Lung (tissue), 12 donors: ENCODE results near the gene AUTS2. TPM values are rescaled to one million over a fixed set of nuclear protein-coding genes. Genes with fewer than 3 reads are reported as not detected.

ENCODE experiments used
- ATAC-seq: fragments of 200-7000 bp; cut with Tn5 transposase; one replicate; pipeline ENCODE4 v1.9.1; 2020; ENCODE audit warnings: moderate number of reproducible peaks; ENCODE audit not compliant: insufficient read depth, low FRiP score
- DNase-seq, 3 donors: peaks; one replicate each; pipeline ENCODE4 v3.0.0-alpha.2; 2013 to 2017
- H3K27ac ChIP-seq, 2 donors: one replicate each; pipeline ENCODE4 v1.5.1; 2013; ENCODE audit warnings: mild to moderate bottlenecking in 2 of 2, moderate library complexity in 2 of 2, control low read depth in 1 of 2, inconsistent platforms in 1 of 2, low read depth in 1 of 2, low read length in 1 of 2
- H3K27me3 ChIP-seq, 3 donors: one replicate each; pipeline ENCODE4 v1.5.1; 2013; ENCODE audit warnings: low read length in 2 of 3; ENCODE audit not compliant: control insufficient read depth in 3 of 3, insufficient read depth in 3 of 3
- H3K36me3 ChIP-seq, 4 donors: one replicate each; pipeline ENCODE4 v1.5.1; 2013; ENCODE audit warnings: low read length in 4 of 4, mild to moderate bottlenecking in 1 of 4, moderate library complexity in 1 of 4; ENCODE audit not compliant: control insufficient read depth in 4 of 4, insufficient read depth in 4 of 4
- H3K4me1 ChIP-seq, 5 donors: one replicate each; pipeline ENCODE4 v1.5.1; 2013; ENCODE audit warnings: low read length in 5 of 5, mild to moderate bottlenecking in 2 of 5, moderate library complexity in 1 of 5; ENCODE audit not compliant: control insufficient read depth in 5 of 5, insufficient read depth in 5 of 5
- H3K4me3 ChIP-seq: one replicate; pipeline ENCODE4 v1.5.1; 2013; ENCODE audit warnings: mild to moderate bottlenecking, control low read depth, moderate library complexity
- H3K9ac ChIP-seq, 2 donors: one replicate each; pipeline ENCODE4 v1.5.1; 2013; ENCODE audit warnings: low read length in 2 of 2, control low read depth in 1 of 2; ENCODE audit not compliant: insufficient read depth in 1 of 2
- H3K9me3 ChIP-seq, 4 donors: one replicate each; pipeline ENCODE4 v1.5.1; 2013; ENCODE audit warnings: low read length in 3 of 4, mild to moderate bottlenecking in 1 of 4, moderate library complexity in 1 of 4; ENCODE audit not compliant: control insufficient read depth in 4 of 4, insufficient read depth in 3 of 4
- WGBS, 2 donors: extraction: QIAGEN DNeasy Blood & Tissue Kit; methylation state at CpG; one replicate each; pipeline ENCODE4 v1.1.7; 2013; 5-methylcytosine and 5-hydroxymethylcytosine counted together
- polyA plus RNA-seq, 2 donors: library from polyadenylated mRNA; stranded (reverse); fragments of 200-250 nt; gene quantifications; one replicate each; pipeline ENCODE4 v1.2.1, GENCODE V29; 2013
- total RNA-seq, 2 donors: library from RNA; depleted of rRNA in 1 of 2; stranded (reverse); fragments of >200 nt in 1 of 2; gene quantifications; one replicate each; pipeline ENCODE4 v1.2.1, GENCODE V29; 2014 to 2021
- TF ChIP-seq, protein P1 (sequence below): IDR thresholded peaks from 2 replicates; pipeline ENCODE4 v1.5.1; 2012; ENCODE audit warnings: mild to moderate bottlenecking; ENCODE audit errors: control extremely low read depth, extremely low read depth
- donor health status: control.
- donor health status: control.
- donor health status: Bipolar disorder and iron deficiency.
- donor health status: healthy.
- donor health status: DM: yes; HTN: yes; CAD: no.

AUTS2 gene
- total and polyA plus RNA-seq, 4 donors: 11.8 to 115 (median 40.6) TPM

- no peak for ATAC-seq
- no peaks in the 10 kb centered on the region for H3K27me3 ChIP-seq
Observed at GRCh38 chr7:70539205-70539604, 940.9 kb downstream of the AUTS2 start.

DNA sequence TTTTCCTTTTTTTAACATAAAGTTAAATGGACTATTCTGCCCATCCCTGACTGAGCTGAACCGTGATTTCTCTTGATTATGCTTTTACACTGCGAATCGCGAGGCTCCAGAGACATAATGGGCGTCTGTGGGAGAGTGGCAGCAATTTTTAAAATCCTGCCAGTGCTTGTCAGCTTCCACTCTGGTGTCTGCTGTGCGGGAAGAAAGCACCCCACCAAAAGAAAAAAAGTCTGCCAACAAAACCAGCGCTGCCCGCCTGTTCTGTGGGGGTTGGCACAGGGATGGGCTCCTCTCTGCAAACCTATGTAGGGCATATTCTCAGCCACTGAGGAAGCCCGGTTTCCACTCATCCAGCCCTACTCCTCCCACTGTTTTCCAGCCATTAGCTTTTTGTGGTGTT is 941.3 kb downstream of the AUTS2 start:
- H3K9me3 ChIP-seq: no peaks in the 10 kb centered on the region
- H3K9ac ChIP-seq: no peak overlapping the region
- 81 to 87% methylated on average over 9 of the region's 9 CpGs for WGBS, 2 donors
- ATAC-seq (no peak), DNase-seq (no peak)
- H3K27me3 ChIP-seq: no peaks in the 10 kb centered on the region
- no peak overlapping the region for H3K4me3 ChIP-seq
- no peaks in the 10 kb centered on the region for H3K4me1 ChIP-seq
- TF ChIP-seq, protein P1, sequence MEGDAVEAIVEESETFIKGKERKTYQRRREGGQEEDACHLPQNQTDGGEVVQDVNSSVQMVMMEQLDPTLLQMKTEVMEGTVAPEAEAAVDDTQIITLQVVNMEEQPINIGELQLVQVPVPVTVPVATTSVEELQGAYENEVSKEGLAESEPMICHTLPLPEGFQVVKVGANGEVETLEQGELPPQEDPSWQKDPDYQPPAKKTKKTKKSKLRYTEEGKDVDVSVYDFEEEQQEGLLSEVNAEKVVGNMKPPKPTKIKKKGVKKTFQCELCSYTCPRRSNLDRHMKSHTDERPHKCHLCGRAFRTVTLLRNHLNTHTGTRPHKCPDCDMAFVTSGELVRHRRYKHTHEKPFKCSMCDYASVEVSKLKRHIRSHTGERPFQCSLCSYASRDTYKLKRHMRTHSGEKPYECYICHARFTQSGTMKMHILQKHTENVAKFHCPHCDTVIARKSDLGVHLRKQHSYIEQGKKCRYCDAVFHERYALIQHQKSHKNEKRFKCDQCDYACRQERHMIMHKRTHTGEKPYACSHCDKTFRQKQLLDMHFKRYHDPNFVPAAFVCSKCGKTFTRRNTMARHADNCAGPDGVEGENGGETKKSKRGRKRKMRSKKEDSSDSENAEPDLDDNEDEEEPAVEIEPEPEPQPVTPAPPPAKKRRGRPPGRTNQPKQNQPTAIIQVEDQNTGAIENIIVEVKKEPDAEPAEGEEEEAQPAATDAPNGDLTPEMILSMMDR: no peak
- no peak overlapping the region for H3K27ac ChIP-seq
- H3K36me3 ChIP-seq: no peaks in the 10 kb centered on the region

More at GRCh38 chr7:70539205-70539604, 940.9 kb downstream of the AUTS2 start:
- DNase-seq: peak in 1 of 3 donors; percentile 38
- no peaks in the 10 kb centered on the region for H3K36me3 ChIP-seq
- no peak overlapping the region for H3K9ac ChIP-seq
- TF ChIP-seq, protein P1: no peak
- no peaks in the 10 kb centered on the region for H3K9me3 ChIP-seq
- H3K4me3 ChIP-seq: no peak overlapping the region
- no peak overlapping the region for H3K27ac ChIP-seq
- H3K4me1 ChIP-seq: no peaks in the 10 kb centered on the region

DNA sequence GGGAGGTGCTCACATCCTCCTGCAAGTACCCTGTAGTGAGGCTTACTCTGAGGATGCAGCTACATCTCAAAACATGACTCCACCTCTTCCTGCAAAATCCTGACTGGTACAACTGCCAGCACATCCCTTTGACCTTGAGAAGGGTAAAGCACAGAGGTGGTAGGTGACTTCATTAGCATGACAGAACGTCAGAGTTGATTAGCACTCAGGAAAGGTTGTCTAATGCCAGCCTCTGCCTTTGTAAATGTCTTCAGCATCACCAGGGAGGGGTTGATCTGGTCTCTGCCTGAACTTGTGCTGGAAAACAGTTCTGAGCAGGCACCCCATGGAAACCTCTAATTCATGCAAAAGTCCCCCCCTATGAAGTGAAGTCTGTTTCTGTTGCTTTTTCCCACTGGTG is 942.4 kb downstream of the AUTS2 start:
- H3K27me3 ChIP-seq: no peaks in the 10 kb centered on the region
- H3K4me1 ChIP-seq: no peaks in the 10 kb centered on the region
- H3K27ac ChIP-seq: no peak overlapping the region
- H3K36me3 ChIP-seq: no peaks in the 10 kb centered on the region
- TF ChIP-seq, protein P1: no peak
- H3K4me3 ChIP-seq: no peak overlapping the region
- no peak overlapping the region for H3K9ac ChIP-seq
- ATAC-seq: no peak
- H3K9me3 ChIP-seq: no peaks in the 10 kb centered on the region
- DNase-seq: no peak
- 77 to 84% methylated on average over 1 of the region's 1 CpG for WGBS, 2 donors

GRCh38 chr7:70542750-70543376 is 944.6 kb downstream of the AUTS2 start:
- no peaks in the 10 kb centered on the region for H3K4me1 ChIP-seq
- H3K27me3 ChIP-seq: no peaks in the 10 kb centered on the region
- ATAC-seq: no peak
- no peaks in the 10 kb centered on the region for H3K36me3 ChIP-seq
- TF ChIP-seq, protein P1: no peak
- peaks cover 0 to 3% (median under 1%) of the 10 kb centered on the region in 4 donors for H3K9me3 ChIP-seq
- DNase-seq: peak in 1 of 3 donors; percentile 35
- H3K4me3 ChIP-seq: no peak overlapping the region
- H3K27ac ChIP-seq: no peak overlapping the region
- 88 to 93% methylated on average over 1 of the region's 1 CpG for WGBS, 2 donors
- no peak overlapping the region for H3K9ac ChIP-seq
